ENCODE results near the gene KCNT1.

KCNT1 gene

GRCh38 chr9:135749171-135750045, 47.4 kb downstream of the KCNT1 start:
- no peak for DNase-seq

GRCh38 chr9:135750786-135751185, 48.8 kb downstream of the KCNT1 start:
- DNase-seq = no peak

GRCh38 chr9:135751501-135751900, 49.5 kb downstream of the KCNT1 start:
- no peak for DNase-seq

- no peak for DNase-seq
Observed at GRCh38 chr9:135752281-135753204, 50.6 kb downstream of the KCNT1 start.

- no peak for DNase-seq
Observed at GRCh38 chr9:135753391-135754105, 51.6 kb downstream of the KCNT1 start.

GRCh38 chr9:135756576-135756975, 54.6 kb downstream of the KCNT1 start:
- DNase-seq = no peak

- DNase-seq = no peak
Observed at GRCh38 chr9:135757356-135757755, 55.4 kb downstream of the KCNT1 start.

- no peak for DNase-seq
Observed at GRCh38 chr9:135758056-135758455, 56.1 kb downstream of the KCNT1 start.

- DNase-seq = no peak
Observed at GRCh38 chr9:135758870-135759269, 56.9 kb downstream of the KCNT1 start.

- no peak for DNase-seq
Observed at GRCh38 chr9:135759676-135760300, 57.8 kb downstream of the KCNT1 start.

GRCh38 chr9:135760465-135760864, 58.5 kb downstream of the KCNT1 start:
- no peak for DNase-seq

- DNase-seq = no peak
Observed at GRCh38 chr9:135761150-135761844, 59.3 kb downstream of the KCNT1 start.

GRCh38 chr9:135761845-135762168, 59.8 kb downstream of the KCNT1 start:
- DNase-seq = no peak

- DNase-seq = no peak
Observed at GRCh38 chr9:135762921-135763320, 60.9 kb downstream of the KCNT1 start.

GRCh38 chr9:135763716-135764446, 61.9 kb downstream of the KCNT1 start:
- DNase-seq = no peak

- DNase-seq = no peak
Observed at GRCh38 chr9:135764731-135765130, 62.7 kb downstream of the KCNT1 start.

- DNase-seq = no peak
Observed at GRCh38 chr9:135765416-135765815, 63.4 kb downstream of the KCNT1 start.

- DNase-seq = peak; percentile 17
Observed at GRCh38 chr9:135766251-135766650, 64.3 kb downstream of the KCNT1 start.

- no peak for DNase-seq
Observed at GRCh38 chr9:135766707-135767106, 64.7 kb downstream of the KCNT1 start.

GRCh38 chr9:135768516-135769218, 66.7 kb downstream of the KCNT1 start:
- DNase-seq = no peak
